Neural cell (in vitro differentiated cells): ENCODE data around the gene PIP. TPM values are rescaled to one million over a fixed set of nuclear protein-coding genes. Genes with fewer than 3 reads are reported as not detected.
"Not testable (repeated sequence)": the region's sequence is repeated elsewhere in the genome, so short reads cannot be mapped to it uniquely, and the experiment has no call there.

Experiments
- H2AFZ ChIP-seq: fragments of 200-600, 300-800 bp; sonication (generic), shearing (Covaris generic); 2 replicates; pipeline ENCODE4 v1.6.0; 2014; ENCODE audit warnings: low read depth, mild to moderate bottlenecking, antibody characterized with exemption, low read length, moderate library complexity
- H3F3A ChIP-seq: fragments of 200-600 bp; shearing (Covaris generic); 2 replicates; pipeline ENCODE4 v1.6.1; 2016; ENCODE audit warnings: mild to moderate bottlenecking, moderate library complexity, mixed read lengths, antibody characterized with exemption, low read length; ENCODE audit not compliant: insufficient read depth, poor library complexity, severe bottlenecking
- H3K27ac ChIP-seq: fragments of 200-600, 300-800 bp; sonication (generic), shearing (Covaris generic); 2 replicates; pipeline ENCODE4 v1.5.1; 2014; ENCODE audit warnings: mild to moderate bottlenecking, low read length, moderate library complexity
- H3K27me3 ChIP-seq: fragments of 300-800, 200-600 bp; sonication (generic), shearing (Covaris generic); 2 replicates; pipeline ENCODE4 v1.6.0; 2014; ENCODE audit warnings: mild to moderate bottlenecking, low read depth, low read length, moderate library complexity; ENCODE audit not compliant: insufficient read depth
- H3K36me3 ChIP-seq: fragments of 300-800, 200-600 bp; sonication (generic), shearing (Covaris generic); 2 replicates; pipeline ENCODE4 v1.5.1; 2014; ENCODE audit warnings: mild to moderate bottlenecking, antibody characterized with exemption, low read length, moderate library complexity; ENCODE audit not compliant: insufficient read depth
- H3K4me2 ChIP-seq: fragments of 300-800, 200-600 bp; sonication (generic), shearing (Covaris generic); 2 replicates; pipeline ENCODE4 v1.6.0; 2014; ENCODE audit warnings: mild to moderate bottlenecking, low read length
- H3K4me3 ChIP-seq: fragments of 300-800, 200-600 bp; sonication (generic), shearing (Covaris generic); 2 replicates; pipeline ENCODE4 v1.5.1; 2014; ENCODE audit warnings: mild to moderate bottlenecking, low read length, moderate library complexity
- H3K79me2 ChIP-seq: fragments of 200-600 bp; shearing (Covaris generic); replicated peaks from 2 replicates; pipeline ENCODE4 v1.6.0; 2014; ENCODE audit warnings: mild to moderate bottlenecking, low read length, moderate library complexity; ENCODE audit not compliant: insufficient read depth
- H3K9ac ChIP-seq: fragments of 300-800, 200-600 bp; sonication (generic), shearing (Covaris generic); 2 replicates; pipeline ENCODE4 v1.6.1; 2016; ENCODE audit warnings: mild to moderate bottlenecking, low read length, mixed read lengths
- H3K9me2 ChIP-seq: fragments of 200-600 bp; shearing (Covaris generic); 2 replicates; pipeline ENCODE4 v1.6.1; 2016; ENCODE audit warnings: mild to moderate bottlenecking, low read length, mixed read lengths; ENCODE audit not compliant: insufficient read depth
- H3K9me3 ChIP-seq: fragments of 200-600, 300-800 bp; sonication (generic), shearing (Covaris generic); 2 replicates; pipeline ENCODE4 v1.6.1; 2016; ENCODE audit warnings: mild to moderate bottlenecking, mixed run types, low read length, moderate library complexity, mixed read lengths
- H4K20me1 ChIP-seq: fragments of 200-600 bp; shearing (Covaris generic); 2 replicates; pipeline ENCODE4 v1.6.1; 2016; ENCODE audit warnings: mild to moderate bottlenecking, mixed run types; ENCODE audit not compliant: insufficient read depth
- EP300 ChIP-seq: fragments of 450-650 bp; conservative IDR thresholded peaks from 2 replicates; pipeline ENCODE4 v1.6.1; 2014; ENCODE audit warnings: antibody characterized with exemption, mild to moderate bottlenecking, moderate library complexity; ENCODE audit not compliant: poor library complexity, severe bottlenecking
- EZH2 ChIP-seq: fragments of 200-600, 300-800 bp; shearing (Covaris generic), sonication (generic); IDR thresholded peaks from 2 replicates; pipeline ENCODE4 v1.6.1; 2014; ENCODE audit warnings: antibody characterized with exemption, low read length, borderline replicate concordance, mild to moderate bottlenecking; ENCODE audit not compliant: insufficient read depth, poor library complexity, severe bottlenecking
- MXI1 ChIP-seq: fragments of 450-650 bp; conservative IDR thresholded peaks from 2 replicates; pipeline ENCODE4 v1.6.1; 2014; ENCODE audit warnings: antibody characterized with exemption, mild to moderate bottlenecking; ENCODE audit not compliant: poor library complexity, severe bottlenecking
- POLR2AphosphoS5 ChIP-seq: IDR thresholded peaks from 2 replicates; pipeline ENCODE4 v1.6.1; 2012
- RAD21 ChIP-seq: fragments of 450-650 bp; conservative IDR thresholded peaks from 2 replicates; pipeline ENCODE4 v1.6.1; 2014; ENCODE audit warnings: antibody characterized with exemption, mild to moderate bottlenecking, moderate library complexity
- SMC3 ChIP-seq: fragments of 450-650 bp; conservative IDR thresholded peaks from 2 replicates; pipeline ENCODE4 v1.6.1; 2014; ENCODE audit warnings: antibody characterized with exemption, mild to moderate bottlenecking, moderate library complexity; ENCODE audit not compliant: poor library complexity
- TAF1 ChIP-seq: IDR thresholded peaks from 2 replicates; pipeline ENCODE4 v1.6.1; 2012; ENCODE audit warnings: low read depth
- polyA plus RNA-seq: library from polyadenylated mRNA; depleted of rRNA; stranded (reverse); fragments of >200 nt; gene quantifications from 2 replicates; pipeline ENCODE4 v1.2.3, GENCODE V29; 2014
- TF ChIP-seq, protein P1 (sequence below): fragments of 450-650 bp; IDR thresholded peaks from 2 replicates; pipeline ENCODE4 v1.5.1; 2014; ENCODE audit warnings: antibody characterized with exemption, mild to moderate bottlenecking, moderate library complexity; ENCODE audit not compliant: poor library complexity, severe bottlenecking
- TF ChIP-seq, protein P2 (sequence below): IDR thresholded peaks from 2 replicates; pipeline ENCODE4 v1.6.1; 2012; ENCODE audit warnings: borderline replicate concordance

PIP gene
- polyA plus RNA-seq, 1 donor from 2014 or later, result not detected

DNA sequence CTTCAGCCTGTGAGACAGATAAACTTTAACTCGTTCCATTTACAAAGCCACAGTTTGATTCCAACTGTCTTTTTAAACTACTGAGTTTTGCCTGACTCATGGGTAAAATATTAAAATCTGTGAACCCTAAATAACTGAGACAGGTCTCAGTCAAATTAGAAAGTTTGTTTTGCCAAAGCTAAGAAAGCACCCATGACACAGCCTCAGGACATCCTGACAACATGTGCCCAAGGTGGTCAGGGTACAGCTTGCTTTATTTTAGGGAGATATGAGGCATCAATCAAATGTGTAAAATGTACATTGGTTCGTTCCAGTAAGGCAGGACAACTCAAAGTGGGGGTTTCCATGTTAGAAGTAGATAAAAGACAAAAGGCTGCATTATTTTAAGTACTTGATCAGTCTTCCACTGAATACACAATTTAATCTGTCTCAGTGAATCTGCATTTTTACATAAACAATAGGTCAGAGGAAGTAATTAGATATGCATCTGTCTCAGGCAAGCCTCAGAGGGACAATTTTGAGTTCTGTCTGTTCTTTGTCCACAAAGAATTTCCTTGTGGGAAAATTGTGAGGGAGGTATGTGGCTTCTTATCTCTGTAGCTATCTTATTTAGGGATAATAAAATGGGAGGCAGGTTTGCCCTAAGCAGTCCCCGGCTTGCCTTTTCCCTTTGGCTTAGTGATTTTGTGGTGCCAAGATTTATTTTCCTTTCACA lies 11.0 kb upstream of the PIP start:
- Histone ChIP-seq H3K4me3 (no peak overlapping the region), H2AFZ (no peak overlapping the region), H3K9me2 (no peaks in the 10 kb centered on the region), H3K27me3 (no peaks in the 10 kb centered on the region), H3K79me2 (no peaks in the 10 kb centered on the region), H3K9me3 (no peaks in the 10 kb centered on the region), H3K4me2 (no peak overlapping the region), H4K20me1 (no peaks in the 10 kb centered on the region), H3F3A (no peaks in the 10 kb centered on the region), H3K27ac (no peak overlapping the region), H3K36me3 (no peaks in the 10 kb centered on the region), H3K9ac (no peak overlapping the region)
- TF ChIP-seq EP300 (no peak), RAD21 (no peak), EZH2 (no peak), MXI1 (no peak), SMC3 (no peak), POLR2AphosphoS5 (no peak), TAF1 (no peak)
- TF ChIP-seq, protein P1, sequence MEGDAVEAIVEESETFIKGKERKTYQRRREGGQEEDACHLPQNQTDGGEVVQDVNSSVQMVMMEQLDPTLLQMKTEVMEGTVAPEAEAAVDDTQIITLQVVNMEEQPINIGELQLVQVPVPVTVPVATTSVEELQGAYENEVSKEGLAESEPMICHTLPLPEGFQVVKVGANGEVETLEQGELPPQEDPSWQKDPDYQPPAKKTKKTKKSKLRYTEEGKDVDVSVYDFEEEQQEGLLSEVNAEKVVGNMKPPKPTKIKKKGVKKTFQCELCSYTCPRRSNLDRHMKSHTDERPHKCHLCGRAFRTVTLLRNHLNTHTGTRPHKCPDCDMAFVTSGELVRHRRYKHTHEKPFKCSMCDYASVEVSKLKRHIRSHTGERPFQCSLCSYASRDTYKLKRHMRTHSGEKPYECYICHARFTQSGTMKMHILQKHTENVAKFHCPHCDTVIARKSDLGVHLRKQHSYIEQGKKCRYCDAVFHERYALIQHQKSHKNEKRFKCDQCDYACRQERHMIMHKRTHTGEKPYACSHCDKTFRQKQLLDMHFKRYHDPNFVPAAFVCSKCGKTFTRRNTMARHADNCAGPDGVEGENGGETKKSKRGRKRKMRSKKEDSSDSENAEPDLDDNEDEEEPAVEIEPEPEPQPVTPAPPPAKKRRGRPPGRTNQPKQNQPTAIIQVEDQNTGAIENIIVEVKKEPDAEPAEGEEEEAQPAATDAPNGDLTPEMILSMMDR, result no peak
- TF ChIP-seq, protein P2, sequence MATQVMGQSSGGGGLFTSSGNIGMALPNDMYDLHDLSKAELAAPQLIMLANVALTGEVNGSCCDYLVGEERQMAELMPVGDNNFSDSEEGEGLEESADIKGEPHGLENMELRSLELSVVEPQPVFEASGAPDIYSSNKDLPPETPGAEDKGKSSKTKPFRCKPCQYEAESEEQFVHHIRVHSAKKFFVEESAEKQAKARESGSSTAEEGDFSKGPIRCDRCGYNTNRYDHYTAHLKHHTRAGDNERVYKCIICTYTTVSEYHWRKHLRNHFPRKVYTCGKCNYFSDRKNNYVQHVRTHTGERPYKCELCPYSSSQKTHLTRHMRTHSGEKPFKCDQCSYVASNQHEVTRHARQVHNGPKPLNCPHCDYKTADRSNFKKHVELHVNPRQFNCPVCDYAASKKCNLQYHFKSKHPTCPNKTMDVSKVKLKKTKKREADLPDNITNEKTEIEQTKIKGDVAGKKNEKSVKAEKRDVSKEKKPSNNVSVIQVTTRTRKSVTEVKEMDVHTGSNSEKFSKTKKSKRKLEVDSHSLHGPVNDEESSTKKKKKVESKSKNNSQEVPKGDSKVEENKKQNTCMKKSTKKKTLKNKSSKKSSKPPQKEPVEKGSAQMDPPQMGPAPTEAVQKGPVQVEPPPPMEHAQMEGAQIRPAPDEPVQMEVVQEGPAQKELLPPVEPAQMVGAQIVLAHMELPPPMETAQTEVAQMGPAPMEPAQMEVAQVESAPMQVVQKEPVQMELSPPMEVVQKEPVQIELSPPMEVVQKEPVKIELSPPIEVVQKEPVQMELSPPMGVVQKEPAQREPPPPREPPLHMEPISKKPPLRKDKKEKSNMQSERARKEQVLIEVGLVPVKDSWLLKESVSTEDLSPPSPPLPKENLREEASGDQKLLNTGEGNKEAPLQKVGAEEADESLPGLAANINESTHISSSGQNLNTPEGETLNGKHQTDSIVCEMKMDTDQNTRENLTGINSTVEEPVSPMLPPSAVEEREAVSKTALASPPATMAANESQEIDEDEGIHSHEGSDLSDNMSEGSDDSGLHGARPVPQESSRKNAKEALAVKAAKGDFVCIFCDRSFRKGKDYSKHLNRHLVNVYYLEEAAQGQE, result no peak

DNA sequence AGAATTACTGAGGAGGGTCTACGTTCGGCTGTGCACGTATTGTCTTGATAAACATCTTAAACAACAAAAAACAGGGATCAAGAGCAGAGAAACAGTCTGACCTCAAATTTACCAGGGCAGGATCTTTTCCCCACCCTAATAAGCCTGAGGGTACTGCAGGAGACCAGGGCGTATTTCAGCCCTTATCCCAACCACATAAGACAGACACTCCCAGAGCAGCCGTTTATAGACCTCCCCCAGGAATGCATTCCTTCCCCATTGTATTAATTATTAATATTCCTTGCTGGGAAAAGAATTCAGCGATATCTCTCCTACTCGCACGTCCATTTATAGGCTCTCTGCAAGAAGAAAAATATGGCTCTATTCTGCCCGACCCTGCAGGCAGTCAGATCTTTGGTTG lies 8.6 kb upstream of the PIP start:
- H3K27me3 ChIP-seq, H3K9me2 ChIP-seq, H3K9me3 ChIP-seq, H3K36me3 ChIP-seq, H3K4me3 ChIP-seq, H3K4me2 ChIP-seq, H3F3A ChIP-seq, H4K20me1 ChIP-seq, H3K79me2 ChIP-seq, H2AFZ ChIP-seq, H3K9ac ChIP-seq, H3K27ac ChIP-seq: not testable (repeated sequence)

DNA sequence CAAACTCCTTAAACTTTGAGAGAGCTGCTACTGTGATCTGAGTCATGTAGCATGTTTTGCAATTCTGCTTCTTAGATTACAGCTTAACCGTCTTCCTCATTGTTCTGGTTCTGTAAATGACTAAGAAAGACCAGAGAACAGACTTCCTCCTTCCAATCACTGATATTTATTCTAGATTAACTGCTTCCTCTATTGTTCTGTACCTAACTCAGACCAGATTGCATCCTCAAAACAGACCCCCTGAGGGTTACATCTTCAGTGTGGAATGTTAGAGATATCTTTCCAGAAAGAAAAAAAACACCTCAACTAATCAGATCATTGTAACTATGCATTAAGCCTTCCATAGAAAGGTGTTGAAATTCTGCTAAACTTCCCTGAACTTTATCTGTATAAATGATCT lies 5.7 kb upstream of the PIP start:
- Histone ChIP-seq H3F3A (no peaks in the 10 kb centered on the region), H4K20me1 (no peaks in the 10 kb centered on the region), H3K9ac (no peak overlapping the region), H3K4me3 (no peak overlapping the region), H3K27me3 (no peaks in the 10 kb centered on the region), H2AFZ (no peak overlapping the region), H3K79me2 (no peaks in the 10 kb centered on the region), H3K36me3 (no peaks in the 10 kb centered on the region), H3K27ac (no peak overlapping the region), H3K4me2 (no peak overlapping the region), H3K9me3 (no peaks in the 10 kb centered on the region), H3K9me2 (no peaks in the 10 kb centered on the region)
- TF ChIP-seq, protein P2, result no peak
- TF ChIP-seq, protein P1, result no peak
- TF ChIP-seq SMC3 (no peak), MXI1 (no peak), EZH2 (no peak), TAF1 (no peak), RAD21 (no peak), EP300 (no peak), POLR2AphosphoS5 (no peak)
